Limb (tissue), 2 donors: Measurements from ENCODE around the gene ENOX1.

Source experiments
- DNase-seq, 2 donors: peaks; one replicate each; pipeline ENCODE4 v3.0.0-alpha.2; 2016; ENCODE audit errors: extremely low spot score in 2 of 2

Gene ENOX1

DNA sequence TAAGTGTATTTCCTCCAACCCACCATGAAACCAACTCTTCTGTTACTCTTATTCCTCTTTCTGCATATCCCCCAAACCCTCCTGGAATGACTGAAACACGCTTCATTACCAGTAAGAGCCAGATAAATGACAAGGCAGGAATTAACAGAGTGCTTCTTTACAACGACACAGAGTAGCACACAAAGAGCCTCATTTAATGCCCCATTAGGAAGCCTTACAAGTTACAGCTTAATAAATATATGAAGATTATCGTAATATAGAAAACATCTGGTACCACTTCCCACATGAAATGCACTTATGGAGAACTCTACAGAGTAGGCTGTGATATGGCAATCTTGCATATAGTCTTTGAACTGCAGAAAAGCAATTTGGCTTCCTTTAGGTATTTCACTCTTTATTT lies 116.8 kb downstream of the ENOX1 start:
- no peak for DNase-seq

DNA sequence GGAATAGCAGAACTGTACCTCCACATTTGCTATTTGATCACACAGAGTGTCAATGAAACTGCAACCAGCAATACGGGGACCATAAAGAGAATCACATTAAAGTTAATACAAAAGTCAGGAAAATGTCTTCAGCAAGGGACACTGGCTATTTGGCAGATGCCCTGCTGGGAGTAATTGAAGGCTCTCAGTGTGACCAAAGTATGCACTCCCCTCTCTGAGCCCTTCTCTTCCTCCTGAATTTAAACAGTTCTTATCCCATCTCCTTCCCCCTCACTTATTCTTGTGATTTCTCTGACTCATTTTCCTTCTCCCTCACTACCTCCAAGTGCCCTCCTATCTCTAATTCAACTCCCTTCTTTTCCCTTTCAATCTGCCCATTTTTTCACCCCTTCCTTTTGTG lies 117.7 kb downstream of the ENOX1 start:
- no peak for DNase-seq

GRCh38 chr13:43666403-43666802 lies 120.4 kb downstream of the ENOX1 start:
- no peak for DNase-seq

DNA sequence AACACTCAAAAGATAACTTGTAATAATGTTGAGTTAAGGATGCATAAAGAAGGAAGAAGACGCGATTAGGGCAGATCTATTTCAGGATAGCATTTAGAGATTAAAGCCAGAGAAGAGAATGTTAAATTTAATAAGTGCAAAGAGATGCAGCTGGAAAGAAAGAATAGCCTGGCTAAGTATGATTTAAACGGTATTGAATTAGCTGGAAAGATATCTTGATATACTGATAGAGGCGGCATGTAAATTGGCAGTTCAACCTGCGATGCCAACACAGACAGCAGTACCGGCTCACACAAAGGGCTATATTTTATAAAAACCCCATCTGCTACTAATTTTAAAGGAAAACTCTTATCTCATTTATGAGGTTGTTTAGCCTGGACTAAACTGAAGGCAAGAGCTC lies 121.4 kb downstream of the ENOX1 start:
- DNase-seq = no peak

- DNase-seq = peak; percentile 15 to 37
Observed at GRCh38 chr13:43664700-43665191, 122.0 kb downstream of the ENOX1 start.

DNA sequence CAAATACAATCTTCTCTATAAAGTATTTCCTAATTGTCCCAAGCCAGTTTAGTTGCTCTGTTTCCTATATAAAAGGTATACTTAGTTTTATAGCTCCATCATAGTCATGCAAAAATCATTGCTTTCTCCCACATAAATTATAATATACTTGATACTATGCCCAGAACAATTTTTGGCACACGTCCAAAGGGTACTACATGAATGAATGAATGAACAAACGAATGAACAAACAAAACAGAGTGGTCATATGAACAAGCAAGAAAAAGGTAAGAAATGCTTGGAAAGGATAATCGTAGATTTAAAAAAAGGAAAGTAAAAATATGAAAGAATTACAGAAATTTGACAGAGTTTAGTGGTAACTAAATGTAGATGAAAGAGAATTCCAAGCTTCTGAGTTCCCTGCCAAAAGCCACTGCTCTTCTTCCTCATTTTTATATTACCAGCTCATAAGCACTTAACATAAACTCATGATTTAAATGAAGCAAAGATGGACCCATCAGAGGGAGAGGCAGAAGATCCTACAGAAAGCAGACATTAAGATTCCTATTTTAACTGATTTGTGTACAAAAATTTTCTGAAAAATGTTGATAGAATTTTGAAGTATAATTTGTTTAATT lies 123.2 kb downstream of the ENOX1 start:
- DNase-seq = no peak

DNA sequence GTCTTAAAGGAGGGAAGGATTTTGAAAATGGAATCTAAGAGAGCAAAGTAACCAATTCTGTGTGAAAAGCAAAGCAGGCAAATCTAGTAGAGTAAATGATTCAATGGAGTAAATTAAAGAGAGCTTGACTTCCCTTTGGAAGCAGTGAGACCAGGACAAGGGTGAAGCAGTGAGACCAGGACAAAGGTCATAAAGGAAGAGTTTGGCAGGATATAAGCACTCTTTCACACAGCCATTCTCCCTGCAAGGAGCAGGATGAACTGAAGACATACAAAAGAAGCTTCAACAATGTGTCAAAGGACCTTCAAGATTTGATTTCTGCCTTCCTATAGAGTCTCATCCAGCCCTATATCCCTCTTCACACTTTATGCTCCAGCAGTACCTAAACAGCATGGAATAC lies 123.8 kb downstream of the ENOX1 start:
- no peak for DNase-seq

GRCh38 chr13:43661161-43661830 lies 125.5 kb downstream of the ENOX1 start:
- DNase-seq = no peak

GRCh38 chr13:43657485-43657884 lies 129.3 kb downstream of the ENOX1 start:
- DNase-seq = no peak

DNA sequence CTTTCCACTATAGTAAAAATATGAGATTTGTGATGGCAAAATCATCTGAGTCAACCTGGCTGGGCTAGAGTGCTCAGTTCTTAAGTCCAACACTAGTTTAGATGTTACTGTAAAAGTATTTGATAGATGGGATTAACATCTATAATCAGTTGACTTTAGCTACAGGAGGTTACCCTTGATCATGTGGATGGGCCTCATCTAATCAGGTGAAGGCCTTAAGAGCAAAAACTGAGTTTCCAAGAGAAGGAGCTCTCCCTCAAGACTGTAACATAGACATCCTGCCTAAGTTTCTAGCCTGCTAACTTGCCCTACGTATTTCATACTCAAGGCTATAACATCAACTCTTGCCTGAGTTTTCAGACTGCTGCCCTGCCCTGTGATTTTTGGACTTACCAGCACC lies 132.8 kb downstream of the ENOX1 start:
- no peak for DNase-seq

DNA sequence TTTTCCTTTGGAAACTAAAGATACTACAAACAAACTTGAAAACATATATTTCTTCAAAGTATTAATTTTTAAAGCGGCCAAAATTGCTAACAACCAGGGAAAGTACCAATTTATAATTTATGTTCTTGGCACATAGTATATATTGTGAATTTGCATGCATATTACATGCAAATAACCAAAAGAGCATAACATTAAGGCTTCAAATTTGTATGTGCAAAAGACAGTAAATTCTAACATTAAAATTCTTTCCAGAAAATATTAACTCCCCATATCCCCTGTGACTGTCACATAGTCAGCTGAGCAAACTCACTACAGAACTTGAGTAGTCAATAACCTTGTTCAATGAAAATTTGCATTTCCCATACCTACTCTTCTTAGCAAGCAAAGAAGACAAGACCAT lies 133.4 kb downstream of the ENOX1 start:
- no peak for DNase-seq

DNA sequence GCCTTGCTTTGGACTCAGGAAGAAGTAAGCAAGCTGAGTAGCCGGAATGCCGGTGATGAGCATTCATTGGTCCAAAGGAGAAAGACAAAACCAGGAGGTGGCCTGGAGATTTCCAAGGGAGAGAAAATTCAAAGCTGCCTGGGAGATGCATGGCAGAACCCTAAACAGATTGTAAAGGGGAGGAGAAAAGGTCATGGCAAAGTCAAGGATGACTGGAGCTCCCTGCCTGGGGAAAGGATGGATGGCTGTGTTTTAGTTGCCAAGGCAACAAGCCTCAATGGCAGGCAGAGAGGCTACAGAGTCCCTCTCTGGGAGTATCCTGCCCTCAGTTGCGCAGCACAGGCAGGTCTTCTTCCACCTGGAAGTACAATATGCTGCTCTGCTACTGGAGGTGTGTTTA lies 134.0 kb downstream of the ENOX1 start:
- no peak for DNase-seq

- no peak for DNase-seq
Observed at GRCh38 chr13:43650882-43651281, 135.9 kb downstream of the ENOX1 start.

- DNase-seq = no peak
Observed at GRCh38 chr13:43648733-43649132, 138.0 kb downstream of the ENOX1 start.

GRCh38 chr13:43647471-43647870 lies 139.3 kb downstream of the ENOX1 start:
- DNase-seq = no peak

GRCh38 chr13:43640476-43640875 lies 146.3 kb downstream of the ENOX1 start:
- no peak for DNase-seq

- DNase-seq = no peak
Observed at GRCh38 chr13:43631106-43631505, 155.7 kb downstream of the ENOX1 start.

DNA sequence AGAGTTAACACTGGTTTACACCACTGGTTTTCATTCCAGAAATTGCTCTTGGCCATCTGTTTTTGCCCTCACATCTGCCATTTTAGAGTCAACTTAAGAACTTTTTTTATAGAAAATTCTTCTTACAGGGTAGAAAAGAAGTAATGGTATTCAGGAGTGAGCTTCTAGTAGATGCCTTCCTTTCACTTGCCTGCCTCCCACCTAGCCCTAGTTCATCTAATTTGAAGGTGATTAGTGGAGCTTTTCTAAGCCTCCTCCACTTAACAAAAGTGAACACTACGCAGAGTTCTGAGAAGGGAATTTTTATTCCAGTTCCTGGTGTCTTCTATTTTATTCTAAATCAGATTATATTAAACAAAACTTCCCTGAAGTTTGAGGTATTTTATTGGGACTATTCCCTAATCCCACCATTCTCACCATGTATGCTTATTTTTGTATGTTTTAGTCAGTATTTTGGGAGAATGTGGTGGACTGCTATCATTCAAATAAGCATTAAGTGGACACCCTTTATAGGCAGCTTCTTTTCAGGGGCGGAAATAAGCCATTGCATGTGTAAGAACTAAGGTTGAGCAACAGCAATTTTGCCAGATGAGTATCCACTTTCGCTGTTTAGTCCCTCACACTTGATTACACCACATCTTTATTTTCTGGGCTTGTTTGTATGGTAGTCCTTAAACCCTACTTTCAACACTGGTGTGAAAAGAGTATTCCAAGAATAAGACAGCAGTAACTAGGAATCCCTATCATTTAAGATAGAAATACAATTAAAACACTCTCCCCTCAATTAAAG lies 156.9 kb downstream of the ENOX1 start:
- DNase-seq = no peak

DNA sequence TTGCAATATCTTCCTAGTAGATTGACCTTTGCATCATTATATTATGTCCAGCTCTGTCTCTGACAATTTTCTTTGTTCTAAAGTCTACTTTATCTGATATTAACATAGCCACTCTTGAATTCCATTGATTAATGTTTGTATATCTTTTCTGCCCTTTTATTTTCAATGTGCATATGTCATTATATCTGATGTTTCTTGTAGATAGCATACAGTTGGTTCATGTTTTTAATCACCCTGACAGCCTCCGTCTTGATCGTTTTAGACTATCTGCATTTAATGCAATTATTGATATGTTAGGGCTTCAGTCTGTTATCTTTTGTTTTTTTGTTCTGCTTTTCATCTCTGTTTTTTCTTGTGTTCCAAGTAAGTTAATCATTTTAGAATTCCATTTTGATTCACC lies 159.8 kb downstream of the ENOX1 start:
- no peak for DNase-seq

DNA sequence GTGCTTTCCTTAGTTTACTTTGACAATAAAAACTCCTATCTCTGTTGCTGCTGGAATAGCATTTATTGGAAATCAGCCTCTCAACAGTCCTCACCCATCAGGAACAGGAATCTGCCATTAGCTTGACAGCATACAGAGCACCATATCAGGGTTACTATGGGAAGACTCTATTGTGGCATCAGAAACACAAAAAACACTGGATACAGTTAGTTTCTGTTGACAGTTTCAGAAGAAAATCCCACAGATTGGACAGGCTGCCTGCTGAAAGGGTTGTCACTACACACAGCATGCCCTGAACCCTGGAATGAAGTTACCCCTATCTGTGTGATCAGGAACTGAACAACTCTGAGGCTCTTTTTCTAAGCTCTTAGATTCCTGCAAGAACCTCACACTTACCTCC lies 172.7 kb downstream of the ENOX1 start:
- DNase-seq = no peak

DNA sequence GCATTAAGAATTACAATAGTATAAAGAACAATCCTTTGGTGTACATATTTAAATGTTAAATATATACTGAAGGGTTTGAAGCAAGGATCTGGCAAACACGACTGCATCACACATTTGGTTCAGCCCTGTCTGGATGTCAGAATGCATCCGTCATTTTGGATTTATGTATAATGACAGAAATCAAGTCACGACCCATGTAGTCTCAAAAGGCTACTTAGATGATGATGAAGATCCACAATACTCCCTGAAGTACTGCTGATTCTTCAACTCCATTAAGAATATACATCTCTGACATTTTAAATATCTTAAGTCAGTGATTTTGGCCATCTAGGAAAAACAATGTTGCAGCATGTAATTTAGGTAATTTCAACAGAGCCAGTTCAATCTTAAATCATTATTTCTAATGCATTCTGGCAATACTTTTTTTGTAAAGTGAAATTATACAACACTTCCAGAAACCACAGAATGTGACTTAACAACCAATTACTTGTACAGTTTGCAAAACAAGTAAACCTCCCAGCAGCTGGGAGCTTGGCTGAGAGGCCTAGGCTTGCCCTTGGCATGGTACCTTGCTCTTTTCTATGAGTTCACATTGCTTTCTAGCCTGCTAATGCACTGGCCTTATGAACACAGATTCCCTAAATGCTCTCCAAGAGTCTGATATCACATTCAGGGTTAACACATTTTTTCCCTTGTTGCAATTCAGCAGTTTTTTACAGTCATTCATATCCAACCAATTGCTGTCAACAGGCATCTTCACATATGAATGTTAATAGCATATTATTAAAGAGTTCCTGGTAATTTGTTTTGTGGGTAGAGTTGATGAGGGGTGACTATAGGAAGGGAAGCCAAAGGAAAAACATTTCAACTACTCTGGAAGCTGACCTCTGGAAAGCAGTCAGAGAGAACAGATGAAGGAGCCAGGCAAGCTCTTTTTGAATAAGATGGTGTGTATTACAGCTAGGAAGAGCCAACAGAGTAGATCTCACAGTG lies 175.2 kb downstream of the ENOX1 start:
- peak in 1 of 2 donors; percentile 35 for DNase-seq
